Measurements from ENCODE around the gene CMTM8. TPM values are rescaled to one million over a fixed set of nuclear protein-coding genes. Genes with fewer than 3 reads are reported as not detected.

The CMTM8 gene
- total and polyA plus RNA-seq, 12 donors, result 2.1 to 8.4 (median 3.5) TPM

- no peak overlapping the region for H3K4me3 ChIP-seq
- DNase-seq, result no peak
- H3K27ac ChIP-seq, result no peak overlapping the region
- no peaks in the 10 kb centered on the region for H3K36me3 ChIP-seq
- intact Hi-C loops (cut with DNase I), result no loop called here
- no peaks in the 10 kb centered on the region for H3K27me3 ChIP-seq
- H3K9me3 ChIP-seq, result no peaks in the 10 kb centered on the region
- TF ChIP-seq, protein P1, sequence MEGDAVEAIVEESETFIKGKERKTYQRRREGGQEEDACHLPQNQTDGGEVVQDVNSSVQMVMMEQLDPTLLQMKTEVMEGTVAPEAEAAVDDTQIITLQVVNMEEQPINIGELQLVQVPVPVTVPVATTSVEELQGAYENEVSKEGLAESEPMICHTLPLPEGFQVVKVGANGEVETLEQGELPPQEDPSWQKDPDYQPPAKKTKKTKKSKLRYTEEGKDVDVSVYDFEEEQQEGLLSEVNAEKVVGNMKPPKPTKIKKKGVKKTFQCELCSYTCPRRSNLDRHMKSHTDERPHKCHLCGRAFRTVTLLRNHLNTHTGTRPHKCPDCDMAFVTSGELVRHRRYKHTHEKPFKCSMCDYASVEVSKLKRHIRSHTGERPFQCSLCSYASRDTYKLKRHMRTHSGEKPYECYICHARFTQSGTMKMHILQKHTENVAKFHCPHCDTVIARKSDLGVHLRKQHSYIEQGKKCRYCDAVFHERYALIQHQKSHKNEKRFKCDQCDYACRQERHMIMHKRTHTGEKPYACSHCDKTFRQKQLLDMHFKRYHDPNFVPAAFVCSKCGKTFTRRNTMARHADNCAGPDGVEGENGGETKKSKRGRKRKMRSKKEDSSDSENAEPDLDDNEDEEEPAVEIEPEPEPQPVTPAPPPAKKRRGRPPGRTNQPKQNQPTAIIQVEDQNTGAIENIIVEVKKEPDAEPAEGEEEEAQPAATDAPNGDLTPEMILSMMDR (IDR thresholded peaks at IDR 0.05), result no peak
- WGBS, 2 donors, result 99% methylated on average over 4 of the region's 4 CpGs
- H3K4me1 ChIP-seq, result peaks cover 0 to 63% (median 20%) of the 10 kb centered on the region in 9 donors
- no peak for ATAC-seq
Observed at GRCh38 chr3:32308378-32308777, 69.9 kb downstream of the CMTM8 start.

GRCh38 chr3:32309654-32310242 is 71.3 kb downstream of the CMTM8 start:
- Histone ChIP-seq H3K9me3 (no peaks in the 10 kb centered on the region), H3K27me3 (no peaks in the 10 kb centered on the region), H3K4me3 (no peak overlapping the region), H3K4me1 (peaks cover 0 to 59% (median 24%) of the 10 kb centered on the region in 9 donors), H3K27ac (no peak overlapping the region), H3K36me3 (no peaks in the 10 kb centered on the region)
- no peak for ATAC-seq
- DNase-seq, result no peak
- TF ChIP-seq, protein P1 (IDR thresholded peaks at IDR 0.05), result no peak
- 86 to 91% methylated on average over 5 of the region's 5 CpGs for WGBS, 2 donors
- intact Hi-C loops (cut with DNase I), result no loop called here

GRCh38 chr3:32310336-32310735 is 71.9 kb downstream of the CMTM8 start:
- H3K4me1 ChIP-seq, result peaks cover 0 to 53% (median 23%) of the 10 kb centered on the region in 9 donors
- TF ChIP-seq, protein P1 (IDR thresholded peaks at IDR 0.05), result no peak
- H3K27ac ChIP-seq, result no peak overlapping the region
- ATAC-seq, result no peak
- H3K36me3 ChIP-seq, result no peaks in the 10 kb centered on the region
- 53 to 74% methylated on average over 5 of the region's 5 CpGs for WGBS, 2 donors
- DNase-seq, result no peak
- no peaks in the 10 kb centered on the region for H3K27me3 ChIP-seq
- no peaks in the 10 kb centered on the region for H3K9me3 ChIP-seq
- intact Hi-C loops (cut with DNase I), result no loop called here
- H3K4me3 ChIP-seq, result no peak overlapping the region

GRCh38 chr3:32310918-32311839 is 72.7 kb downstream of the CMTM8 start:
- WGBS, 2 donors, result 60 to 68% methylated on average over 15 of the region's 15 CpGs
- Histone ChIP-seq H3K36me3 (no peaks in the 10 kb centered on the region), H3K9me3 (no peaks in the 10 kb centered on the region), H3K4me1 (peaks cover 0 to 45% (median 20%) of the 10 kb centered on the region in 9 donors), H3K27me3 (no peaks in the 10 kb centered on the region), H3K4me3 (no peak overlapping the region), H3K27ac (no peak overlapping the region)
- TF ChIP-seq, protein P1 (IDR thresholded peaks at IDR 0.05), result no peak
- DNase-seq (no peak), ATAC-seq (peak in 4 of 8 donors; percentile 37 to 72 (median 56))
- intact Hi-C loops (cut with DNase I), result no loop called here

Data from heart right ventricle (tissue), 16 donors.